K562 (cell line): Measurements from ENCODE around the gene LIMK1. TPM values are rescaled to one million over a fixed set of nuclear protein-coding genes. Genes with fewer than 3 reads are reported as not detected.

Experiments used
- ATAC-seq: fragments of 200-7000 bp; cut with Tn5 transposase; 3 replicates; pipeline ENCODE4 v1.9.1; 2020; ENCODE audit warnings: moderate library complexity
- BruUV-seq: library from RNA; stranded (reverse); fragments of 400-500 nt; replicated peaks from 2 replicates; lab custom pipeline; 2021; lab: Mats Ljungman, UMichigan
- CTCF ChIA-PET: fragments of 300-600 bp; formaldehyde crosslinking; extraction: SDS; loops from one replicate; lab custom pipeline; 2021; ENCODE audit warnings: low intra/inter-chr PET ratio; lab: Yijun Ruan, JAX
- POLR2A ChIA-PET: fragments of 300-600, 350-650 bp; sonication (Branson Sonifier 250); formaldehyde crosslinking; extraction: SDS; loops from one replicate; lab custom pipeline; 2021; ENCODE audit warnings: antibody characterized with exemption, inconsistent platforms; lab: Yijun Ruan, JAX
- DNase-seq, 4 experiments: peaks; one replicate each; pipeline versions ENCODE4 v3.0.0 to v3.0.0-alpha.2; 2011 to 2018; ENCODE audit warnings: low spot score in 3 of 4, mixed read lengths in 3 of 4; ENCODE audit errors: extremely low read depth in 1 of 4
- FAIRE-seq: peaks from 2 replicates; lab custom pipeline; 2011; peaks lifted over from hg19 to GRCh38; lab: Jason Lieb, UNC
- H2AFZ ChIP-seq: 2 replicates; pipeline ENCODE4 v1.6.0; 2011; ENCODE audit warnings: low read depth, low read length, control low read depth, inconsistent platforms
- H3K27ac ChIP-seq: fragments of 200-600 bp; 3 replicates; pipeline ENCODE4 v1.8.0; 2011; ENCODE audit warnings: low read depth, mild to moderate bottlenecking, control low read depth, inconsistent platforms, low read length, moderate library complexity, mixed read lengths; ENCODE audit errors: extremely low read depth
- H3K27me3 ChIP-seq, 2 experiments: fragments of 300-600 bp in 1 of 2; 2 replicates in 1 of 2; 3 replicates in 1 of 2; pipeline versions ENCODE4 v1.6.0 to v1.8.0; 2011; ENCODE audit warnings: inconsistent platforms in 2 of 2, low read length in 2 of 2, mild to moderate bottlenecking in 1 of 2, mixed read lengths in 1 of 2, moderate library complexity in 1 of 2; ENCODE audit not compliant: control insufficient read depth in 2 of 2, insufficient read depth in 2 of 2
- H3K36me3 ChIP-seq: fragments of 300-600 bp; 3 replicates; pipeline ENCODE4 v1.8.0; 2011; ENCODE audit warnings: mild to moderate bottlenecking, low read length, inconsistent platforms; ENCODE audit not compliant: control insufficient read depth, insufficient read depth
- H3K4me1 ChIP-seq, 2 experiments: fragments of 200-600 bp in 1 of 2; replicated peaks in 1 of 2; 2 replicates in 1 of 2; 3 replicates in 1 of 2; pipeline versions ENCODE4 v1.5.1 to v1.8.0; 2011; ENCODE audit warnings: inconsistent platforms in 2 of 2, low read length in 2 of 2, mild to moderate bottlenecking in 1 of 2, mixed read lengths in 1 of 2, moderate library complexity in 1 of 2; ENCODE audit not compliant: control insufficient read depth in 2 of 2, insufficient read depth in 2 of 2
- H3K4me2 ChIP-seq: 2 replicates; pipeline ENCODE4 v1.6.1; 2011; ENCODE audit warnings: low read length, control low read depth, inconsistent platforms, mixed read lengths; ENCODE audit not compliant: insufficient read depth
- H3K4me3 ChIP-seq: fragments of 200-600 bp; sonication (generic), shearing (Covaris generic); 2 replicates; pipeline ENCODE4 v1.5.1; 2016; ENCODE audit warnings: control low read depth, inconsistent platforms
- H3K79me2 ChIP-seq: fragments of 200-600 bp; 3 replicates; pipeline ENCODE4 v1.8.0; 2011; ENCODE audit warnings: low read length, inconsistent platforms; ENCODE audit not compliant: control insufficient read depth, insufficient read depth
- H3K9ac ChIP-seq, 2 experiments: 2 replicates each; pipeline versions ENCODE4 v1.6.0 to v1.6.1; 2011; ENCODE audit warnings: low read depth in 2 of 2, low read length in 2 of 2, control low read depth in 1 of 2, inconsistent platforms in 1 of 2, mild to moderate bottlenecking in 1 of 2, mixed read lengths in 1 of 2; ENCODE audit not compliant: insufficient read depth in 1 of 2
- H3K9me1 ChIP-seq: one replicate; pipeline ENCODE4 v1.6.0; 2011; ENCODE audit warnings: inconsistent platforms, mild to moderate bottlenecking, low read length, moderate library complexity; ENCODE audit not compliant: control insufficient read depth, insufficient read depth
- H3K9me3 ChIP-seq: replicated peaks from 2 replicates; pipeline ENCODE4 v1.5.1; 2011; ENCODE audit warnings: low read depth, low read length, inconsistent platforms; ENCODE audit not compliant: control insufficient read depth, insufficient read depth
- H4K20me1 ChIP-seq: replicated peaks from 2 replicates; pipeline ENCODE4 v1.6.1; 2011; ENCODE audit warnings: low read length, inconsistent platforms, mixed read lengths; ENCODE audit not compliant: control insufficient read depth, insufficient read depth
- L3MBTL2 ChIP-seq: fragments of 450-650 bp; IDR thresholded peaks from 2 replicates; pipeline ENCODE4 v1.6.1; 2016; ENCODE audit warnings: mild to moderate bottlenecking, moderate library complexity
- MAFG ChIP-seq: fragments of 450-650 bp; conservative IDR thresholded peaks from 2 replicates; pipeline ENCODE4 v1.6.1; 2016; ENCODE audit warnings: missing genetic modification characterization, missing compliant biosample characterization
- NCOR1 ChIP-seq: fragments of 450-650 bp; IDR thresholded peaks from 2 replicates; pipeline ENCODE4 v1.6.1; 2016; ENCODE audit warnings: mild to moderate bottlenecking, moderate library complexity
- ZKSCAN1 ChIP-seq: fragments of 150-350 bp; IDR thresholded peaks from 2 replicates; pipeline ENCODE4 v1.6.1; 2016; ENCODE audit warnings: low read depth, low read length
- ZNF121 ChIP-seq: sonication (generic); formaldehyde crosslinking; conservative IDR thresholded peaks from 2 replicates; pipeline ENCODE4 v1.8.0; 2022; ENCODE audit warnings: missing genetic modification reagents
- ZNF239 ChIP-seq: fragments of 250-450 bp; sonication (Bioruptor Pico); IDR thresholded peaks from 2 replicates; pipeline ENCODE4 v1.4.0; 2020; ENCODE audit warnings: mild to moderate bottlenecking
- ZNF316 ChIP-seq: fragments of 450-650 bp; IDR thresholded peaks from 2 replicates; pipeline ENCODE4 v1.6.1; 2016
- whole genome bisulfite sequencing: fragments of 100-300 bp; shearing (Covaris generic); methylation state at CpG from one replicate; pipeline ENCODE4 v1.1.6; 2016; ENCODE audit warnings: low coverage, mixed read lengths; ENCODE audit not compliant: insufficient coverage; ENCODE audit errors: missing lambda C conversion rate; 5-methylcytosine and 5-hydroxymethylcytosine counted together
- in situ Hi-C: fragments of 300-500 bp; cut with MboI; formaldehyde crosslinking; loops from 4 replicates; pipeline ENCODE4 v1.15.0; 2018; ENCODE audit warnings: inconsistent platforms, mixed read lengths
- intact Hi-C: fragments of 100-400 bp; cut with micrococcal nuclease; formaldehyde crosslinking; loops from 2 replicates; pipeline ENCODE4 v1.14.2; 2022
- polyA plus RNA-seq, 8 experiments: library from polyadenylated mRNA; depleted of rRNA in 4 of 8; stranded (reverse) in 5 of 8; unstranded in 3 of 8; fragments of >200 nt; fragmentation: Nextera tagmentation in 2 of 8; fragmentation: Illumina TruSeq in 1 of 8; extraction: Ambion mirVana in 2 of 8; extraction: Trizol in 1 of 8; gene quantifications; 2 replicates each; pipeline versions ENCODE4 v1.2.1 to v1.2.3, GENCODE V29; 2011 to 2014; ENCODE audit warnings: inconsistent platforms in 1 of 8, missing spikeins in 1 of 8
- total RNA-seq, 7 experiments: library from RNA; depleted of rRNA in 6 of 7; stranded (reverse); fragments of >200 nt in 6 of 7; fragmentation: Illumina TruSeq in 2 of 7; extraction: Trizol in 2 of 7; gene quantifications; 2 replicates each; pipeline versions ENCODE4 v1.2.1 to v1.2.3, GENCODE V29; 2011 to 2021; ENCODE audit warnings: low replicate concordance in 1 of 7
- TF ChIP-seq, protein P1 (sequence below): fragments of 250-450 bp; sonication (Bioruptor Pico); IDR thresholded peaks from 2 replicates; pipeline ENCODE4 v1.5.0; 2021

LIMK1 gene
- total and polyA plus RNA-seq, 9 of the 15 experiments (the other 6 are each of a cell fraction or from before 2014, with no cell fraction given) = 0.14 to 30.0 (median 15.9) TPM

DNA sequence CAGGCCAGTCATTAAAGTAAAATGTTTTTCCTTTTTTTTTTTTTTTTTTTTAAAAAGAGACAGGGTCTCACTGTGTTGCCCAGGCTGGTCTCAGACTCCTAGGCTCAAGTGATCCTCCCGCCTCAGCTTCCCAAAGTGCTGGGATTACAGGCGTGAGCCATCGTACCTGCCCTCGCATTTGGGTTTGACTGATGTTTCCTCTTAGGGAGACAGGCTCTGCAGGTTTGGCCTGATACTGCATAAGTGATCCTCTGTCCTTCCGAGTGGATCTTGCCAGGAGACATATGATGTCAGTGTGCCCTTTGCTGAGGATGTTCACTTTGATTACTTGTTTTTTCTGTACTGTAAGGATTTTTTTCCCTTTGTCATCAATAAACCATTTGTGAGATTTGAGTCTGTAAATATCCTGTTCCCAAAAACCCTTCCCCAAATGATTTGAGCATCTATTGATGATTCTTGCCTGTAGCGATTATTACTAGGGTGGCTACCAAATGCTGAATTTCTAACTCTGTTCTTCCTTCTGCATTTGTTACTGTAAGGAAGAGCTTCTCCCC is 19.7 kb downstream of the LIMK1 start:
- 95% methylated on average over 6 of the region's 6 CpGs for WGBS
- H3K27me3 ChIP-seq = no peaks in the 10 kb centered on the region
- peaks cover 7 to 14% of the 10 kb centered on the region in 2 experiments; a peak in 3 of 5 replicates for H3K4me1 ChIP-seq
- no TSS peak for BruUV-seq
- ChIA-PET POLR2A (interaction anchor here (2.0 kb wide), 1 partner anchor 13 kb away, joined by 5 read pairs; no protein-coding TSS in a partner anchor), CTCF (no interaction called here)
- peaks cover 75% of the 10 kb centered on the region; the same call in 2 of the 3 replicates for H3K36me3 ChIP-seq
- no peaks in the 10 kb centered on the region for H3K9me3 ChIP-seq
- no peak overlapping the region for H3K27ac ChIP-seq
- no peak overlapping the region for H3K4me2 ChIP-seq
- TF ChIP-seq ZKSCAN1 (no peak), ZNF239 (no peak), ZNF121 (CRISPR knock-in tag) (0 out of 2 replicates have a peak, but pooled peaks have one; percentile 3), ZNF316 (peak; percentile 40; the same call in 1 of the 2 replicates), L3MBTL2 (no peak), NCOR1 (no peak), MAFG (peak; percentile 39; the same call in 1 of the 2 replicates)
- TF ChIP-seq, protein P1, sequence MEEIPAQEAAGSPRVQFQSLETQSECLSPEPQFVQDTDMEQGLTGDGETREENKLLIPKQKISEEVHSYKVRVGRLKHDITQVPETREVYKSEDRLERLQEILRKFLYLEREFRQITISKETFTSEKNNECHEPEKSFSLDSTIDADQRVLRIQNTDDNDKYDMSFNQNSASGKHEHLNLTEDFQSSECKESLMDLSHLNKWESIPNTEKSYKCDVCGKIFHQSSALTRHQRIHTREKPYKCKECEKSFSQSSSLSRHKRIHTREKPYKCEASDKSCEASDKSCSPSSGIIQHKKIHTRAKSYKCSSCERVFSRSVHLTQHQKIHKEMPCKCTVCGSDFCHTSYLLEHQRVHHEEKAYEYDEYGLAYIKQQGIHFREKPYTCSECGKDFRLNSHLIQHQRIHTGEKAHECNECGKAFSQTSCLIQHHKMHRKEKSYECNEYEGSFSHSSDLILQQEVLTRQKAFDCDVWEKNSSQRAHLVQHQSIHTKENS (CRISPR knock-in tag) = no peak
- TF ChIP-seq, all 486 proteins: peak for 3
- H2AFZ ChIP-seq = no peak overlapping the region
- H3K9me1 ChIP-seq = no peaks in the 10 kb centered on the region
- DNase-seq (no peak), ATAC-seq (no peak), FAIRE-seq (no peak)
- H4K20me1 ChIP-seq = no peaks in the 10 kb centered on the region
- in situ Hi-C loops (no loop called here), intact Hi-C loops (no loop called here)
- H3K79me2 ChIP-seq = no peaks in the 10 kb centered on the region
- no peak overlapping the region for H3K4me3 ChIP-seq
- H3K9ac ChIP-seq = no peak overlapping the region
